Measurements from ENCODE around the gene ZNF786. TPM values are rescaled to one million over a fixed set of nuclear protein-coding genes. Genes with fewer than 3 reads are reported as not detected.

The ZNF786 gene
- total RNA-seq, 1 experiment from 2014 or later = 10.1 TPM

DNA sequence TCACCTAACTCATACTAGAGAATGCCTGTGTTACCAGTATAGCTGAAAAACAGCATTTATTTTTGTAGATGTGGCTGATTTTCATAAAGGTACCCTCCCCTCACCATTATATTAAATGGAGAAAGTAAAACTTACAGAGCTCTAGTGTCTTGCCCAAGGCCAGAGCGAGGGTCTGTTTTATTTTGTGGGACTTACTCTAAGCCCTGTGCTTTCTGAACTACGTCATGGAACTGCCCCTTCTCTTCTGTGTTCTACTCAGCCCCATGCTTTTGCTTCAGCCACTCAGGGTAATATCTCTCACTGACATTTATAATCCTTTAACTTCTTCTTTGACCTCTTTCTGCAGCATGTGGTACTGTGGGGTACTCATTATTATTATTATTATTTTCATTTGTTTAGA lies 10.3 kb upstream of the ZNF786 start:
- no peaks in the 10 kb centered on the region for H3K4me1 ChIP-seq (ENCODE audit: control insufficient read depth, insufficient read depth, low read length)
- in situ Hi-C loops (cut with HindIII; ENCODE audit: low pct_unique_long_range_greater_than_20kb, low sequenced_read_pairs) (no loop called here), intact Hi-C loops (cut with micrococcal nuclease; ENCODE audit: unreplicated experiment) (no loop called here)
- H3K4me3 ChIP-seq (ENCODE audit: low read depth in 2 of 2, low read length in 2 of 2) = no peak overlapping the region
- H3K27me3 ChIP-seq (ENCODE audit: control insufficient read depth, insufficient read depth, low read length) = no peaks in the 10 kb centered on the region
- H3K36me3 ChIP-seq (ENCODE audit: control insufficient read depth, insufficient read depth, low read length) = no peaks in the 10 kb centered on the region
- DNase-seq (ENCODE audit: low read depth, low spot score) (no peak), ATAC-seq (no peak)
- BruUV-seq (replicated peaks) = no TSS peak
- ChIA-PET CTCF (no interaction called here), POLR2A (no interaction called here)
- H3K9me3 ChIP-seq (ENCODE audit: control insufficient read depth, insufficient read depth, low read depth, low read length) = no peaks in the 10 kb centered on the region
- no peak overlapping the region for H3K27ac ChIP-seq (ENCODE audit: low read length)
- TF ChIP-seq SIN3A (IDR thresholded peaks at IDR 0.05; ENCODE audit: borderline replicate concordance, insufficient read depth, low read depth, low read length) (no peak), POLR2AphosphoS5 (IDR thresholded peaks at IDR 0.05; ENCODE audit: low read depth, low read length) (no peak), TCF7L2 (IDR thresholded peaks at IDR 0.05; ENCODE audit: low read depth, low read length) (no peak)
- TF ChIP-seq, protein P1, sequence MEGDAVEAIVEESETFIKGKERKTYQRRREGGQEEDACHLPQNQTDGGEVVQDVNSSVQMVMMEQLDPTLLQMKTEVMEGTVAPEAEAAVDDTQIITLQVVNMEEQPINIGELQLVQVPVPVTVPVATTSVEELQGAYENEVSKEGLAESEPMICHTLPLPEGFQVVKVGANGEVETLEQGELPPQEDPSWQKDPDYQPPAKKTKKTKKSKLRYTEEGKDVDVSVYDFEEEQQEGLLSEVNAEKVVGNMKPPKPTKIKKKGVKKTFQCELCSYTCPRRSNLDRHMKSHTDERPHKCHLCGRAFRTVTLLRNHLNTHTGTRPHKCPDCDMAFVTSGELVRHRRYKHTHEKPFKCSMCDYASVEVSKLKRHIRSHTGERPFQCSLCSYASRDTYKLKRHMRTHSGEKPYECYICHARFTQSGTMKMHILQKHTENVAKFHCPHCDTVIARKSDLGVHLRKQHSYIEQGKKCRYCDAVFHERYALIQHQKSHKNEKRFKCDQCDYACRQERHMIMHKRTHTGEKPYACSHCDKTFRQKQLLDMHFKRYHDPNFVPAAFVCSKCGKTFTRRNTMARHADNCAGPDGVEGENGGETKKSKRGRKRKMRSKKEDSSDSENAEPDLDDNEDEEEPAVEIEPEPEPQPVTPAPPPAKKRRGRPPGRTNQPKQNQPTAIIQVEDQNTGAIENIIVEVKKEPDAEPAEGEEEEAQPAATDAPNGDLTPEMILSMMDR (IDR thresholded peaks at IDR 0.05) = no peak
- TF ChIP-seq, protein P2, sequence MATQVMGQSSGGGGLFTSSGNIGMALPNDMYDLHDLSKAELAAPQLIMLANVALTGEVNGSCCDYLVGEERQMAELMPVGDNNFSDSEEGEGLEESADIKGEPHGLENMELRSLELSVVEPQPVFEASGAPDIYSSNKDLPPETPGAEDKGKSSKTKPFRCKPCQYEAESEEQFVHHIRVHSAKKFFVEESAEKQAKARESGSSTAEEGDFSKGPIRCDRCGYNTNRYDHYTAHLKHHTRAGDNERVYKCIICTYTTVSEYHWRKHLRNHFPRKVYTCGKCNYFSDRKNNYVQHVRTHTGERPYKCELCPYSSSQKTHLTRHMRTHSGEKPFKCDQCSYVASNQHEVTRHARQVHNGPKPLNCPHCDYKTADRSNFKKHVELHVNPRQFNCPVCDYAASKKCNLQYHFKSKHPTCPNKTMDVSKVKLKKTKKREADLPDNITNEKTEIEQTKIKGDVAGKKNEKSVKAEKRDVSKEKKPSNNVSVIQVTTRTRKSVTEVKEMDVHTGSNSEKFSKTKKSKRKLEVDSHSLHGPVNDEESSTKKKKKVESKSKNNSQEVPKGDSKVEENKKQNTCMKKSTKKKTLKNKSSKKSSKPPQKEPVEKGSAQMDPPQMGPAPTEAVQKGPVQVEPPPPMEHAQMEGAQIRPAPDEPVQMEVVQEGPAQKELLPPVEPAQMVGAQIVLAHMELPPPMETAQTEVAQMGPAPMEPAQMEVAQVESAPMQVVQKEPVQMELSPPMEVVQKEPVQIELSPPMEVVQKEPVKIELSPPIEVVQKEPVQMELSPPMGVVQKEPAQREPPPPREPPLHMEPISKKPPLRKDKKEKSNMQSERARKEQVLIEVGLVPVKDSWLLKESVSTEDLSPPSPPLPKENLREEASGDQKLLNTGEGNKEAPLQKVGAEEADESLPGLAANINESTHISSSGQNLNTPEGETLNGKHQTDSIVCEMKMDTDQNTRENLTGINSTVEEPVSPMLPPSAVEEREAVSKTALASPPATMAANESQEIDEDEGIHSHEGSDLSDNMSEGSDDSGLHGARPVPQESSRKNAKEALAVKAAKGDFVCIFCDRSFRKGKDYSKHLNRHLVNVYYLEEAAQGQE (IDR thresholded peaks at IDR 0.05; ENCODE audit: insufficient read depth in 1 of 2, low read depth in 2 of 2, low read length in 1 of 2) = no peak

DNA sequence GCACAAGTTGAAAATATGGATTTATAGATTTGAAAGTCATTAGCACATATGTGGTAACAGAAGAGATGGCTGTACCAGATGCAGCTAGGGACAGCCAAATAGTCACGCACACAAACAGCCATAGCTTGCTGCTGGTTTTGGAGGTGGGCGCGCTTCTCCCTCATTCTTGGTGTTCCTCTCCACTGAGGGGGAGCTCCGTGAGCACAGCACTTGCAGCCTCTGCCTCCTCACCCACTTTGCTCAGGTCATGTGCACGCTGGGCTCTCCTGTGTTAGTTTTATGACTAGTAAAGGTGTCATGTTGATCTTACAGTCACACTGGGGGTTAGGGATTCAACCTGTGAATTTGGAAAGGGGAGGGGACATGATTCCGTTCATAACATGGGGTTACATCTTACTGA lies 8.5 kb upstream of the ZNF786 start:
- in situ Hi-C loops (cut with HindIII; ENCODE audit: low pct_unique_long_range_greater_than_20kb, low sequenced_read_pairs) (no loop called here), intact Hi-C loops (cut with micrococcal nuclease; ENCODE audit: unreplicated experiment) (no loop called here)
- H3K27ac ChIP-seq (ENCODE audit: low read length) = no peak overlapping the region
- no peaks in the 10 kb centered on the region for H3K4me1 ChIP-seq (ENCODE audit: control insufficient read depth, insufficient read depth, low read length)
- BruUV-seq (replicated peaks) = no TSS peak
- DNase-seq (ENCODE audit: low read depth, low spot score) (no peak), ATAC-seq (peak; percentile 29; the same call in 1 of the 2 replicates)
- POLR2A ChIA-PET = no interaction called here
- H3K27me3 ChIP-seq (ENCODE audit: control insufficient read depth, insufficient read depth, low read length) = no peaks in the 10 kb centered on the region
- CTCF ChIA-PET = no interaction called here
- TF ChIP-seq SIN3A (IDR thresholded peaks at IDR 0.05; ENCODE audit: borderline replicate concordance, insufficient read depth, low read depth, low read length) (no peak), POLR2AphosphoS5 (IDR thresholded peaks at IDR 0.05; ENCODE audit: low read depth, low read length) (no peak), TCF7L2 (IDR thresholded peaks at IDR 0.05; ENCODE audit: low read depth, low read length) (no peak)
- TF ChIP-seq, protein P2 (IDR thresholded peaks at IDR 0.05; ENCODE audit: insufficient read depth in 1 of 2, low read depth in 2 of 2, low read length in 1 of 2) = no peak
- TF ChIP-seq, protein P1 (IDR thresholded peaks at IDR 0.05) = no peak
- H3K9me3 ChIP-seq (ENCODE audit: control insufficient read depth, insufficient read depth, low read depth, low read length) = no peaks in the 10 kb centered on the region
- no peak overlapping the region for H3K4me3 ChIP-seq (ENCODE audit: low read depth in 2 of 2, low read length in 2 of 2)
- no peaks in the 10 kb centered on the region for H3K36me3 ChIP-seq (ENCODE audit: control insufficient read depth, insufficient read depth, low read length)
